ENCODE measurements around the gene FYCO1.

FYCO1 gene

GRCh38 chr3:45890405-45890804, 105.2 kb downstream of the FYCO1 start:
- H3K14ac ChIP-seq (ENCODE audit: low read length): no peak overlapping the region
- no peak overlapping the region for H3K4me3 ChIP-seq (ENCODE audit: low read length in 2 of 2)
- H2AFZ ChIP-seq (ENCODE audit: low read length): no peak overlapping the region
- H2BK120ac ChIP-seq (ENCODE audit: low read depth, low read length): no peak overlapping the region
- no peak overlapping the region for H4K8ac ChIP-seq (ENCODE audit: low read depth, low read length)
- DNase-seq (ENCODE audit: low spot score): no peak
- H3K18ac ChIP-seq (ENCODE audit: low read length): no peak overlapping the region
- H3K4me2 ChIP-seq (ENCODE audit: insufficient read depth, low read length, poor library complexity, severe bottlenecking): no peak overlapping the region
- no peaks in the 10 kb centered on the region for H3K27me3 ChIP-seq (ENCODE audit: control insufficient read depth in 3 of 3, insufficient read depth in 3 of 3, low read depth in 1 of 3, low read length in 3 of 3)
- H3K27ac ChIP-seq (replicated peaks; ENCODE audit: low read length): no peak overlapping the region
- no peaks in the 10 kb centered on the region for H3K4me1 ChIP-seq (ENCODE audit: control insufficient read depth in 2 of 2, insufficient read depth in 1 of 2, low read depth in 1 of 2, low read length in 2 of 2)
- no peak overlapping the region for H2BK5ac ChIP-seq (ENCODE audit: low read length)
- no peaks in the 10 kb centered on the region for H3K79me1 ChIP-seq (ENCODE audit: low read depth, low read length)
- H2BK12ac ChIP-seq (ENCODE audit: low read length): no peak overlapping the region
- no peaks in the 10 kb centered on the region for H3K9me3 ChIP-seq (replicated peaks in 1 of 2; ENCODE audit: control insufficient read depth in 2 of 2, insufficient read depth in 1 of 2, low read depth in 1 of 2, low read length in 2 of 2)
- H3K4ac ChIP-seq (ENCODE audit: low read length): no peak overlapping the region
- no peak overlapping the region for H2AK5ac ChIP-seq (ENCODE audit: low read depth, low read length)
- no peak overlapping the region for H4K91ac ChIP-seq (ENCODE audit: low read depth, low read length, poor library complexity)
- H3K23ac ChIP-seq (ENCODE audit: low read depth, low read length, poor library complexity): no peak overlapping the region
- no peak overlapping the region for H2BK15ac ChIP-seq (ENCODE audit: low read length)
- no peak overlapping the region for H3K9ac ChIP-seq (ENCODE audit: low read depth, low read length, poor library complexity)
- no peaks in the 10 kb centered on the region for H3K36me3 ChIP-seq (replicated peaks in 1 of 2; ENCODE audit: control insufficient read depth in 2 of 2, insufficient read depth in 2 of 2, low read length in 2 of 2)
- no CpG with 5 or more reads among the region's 3 CpGs for WGBS, 2 donors (ENCODE audit: extremely low coverage in 2 of 2, insufficient read length in 2 of 2, insufficient replicate concordance in 1 of 2)

GRCh38 chr3:45889337-45889736, 106.3 kb downstream of the FYCO1 start:
- Histone ChIP-seq H2BK12ac (ENCODE audit: low read length) (no peak overlapping the region), H2AK5ac (ENCODE audit: low read depth, low read length) (no peak overlapping the region), H4K91ac (ENCODE audit: low read depth, low read length, poor library complexity) (no peak overlapping the region), H3K9ac (ENCODE audit: low read depth, low read length, poor library complexity) (no peak overlapping the region), H3K36me3 (replicated peaks in 1 of 2; ENCODE audit: control insufficient read depth in 2 of 2, insufficient read depth in 2 of 2, low read length in 2 of 2) (no peaks in the 10 kb centered on the region), H3K27me3 (ENCODE audit: control insufficient read depth in 3 of 3, insufficient read depth in 3 of 3, low read depth in 1 of 3, low read length in 3 of 3) (peaks cover 0 to 8% (median 0%) of the 10 kb centered on the region in 3 experiments), H4K8ac (ENCODE audit: low read depth, low read length) (no peak overlapping the region), H3K4me3 (ENCODE audit: low read length in 2 of 2) (no peak overlapping the region), H3K4ac (ENCODE audit: low read length) (no peak overlapping the region), H3K27ac (replicated peaks; ENCODE audit: low read length) (no peak overlapping the region), H3K79me1 (ENCODE audit: low read depth, low read length) (no peaks in the 10 kb centered on the region), H2BK15ac (ENCODE audit: low read length) (no peak overlapping the region), H2AFZ (ENCODE audit: low read length) (no peak overlapping the region), H3K23ac (ENCODE audit: low read depth, low read length, poor library complexity) (no peak overlapping the region), H3K4me1 (ENCODE audit: control insufficient read depth in 2 of 2, insufficient read depth in 1 of 2, low read depth in 1 of 2, low read length in 2 of 2) (no peaks in the 10 kb centered on the region), H2BK120ac (ENCODE audit: low read depth, low read length) (no peak overlapping the region), H2BK5ac (ENCODE audit: low read length) (no peak overlapping the region), H3K14ac (ENCODE audit: low read length) (no peak overlapping the region), H3K18ac (ENCODE audit: low read length) (no peak overlapping the region), H3K9me3 (replicated peaks in 1 of 2; ENCODE audit: control insufficient read depth in 2 of 2, insufficient read depth in 1 of 2, low read depth in 1 of 2, low read length in 2 of 2) (no peaks in the 10 kb centered on the region), H3K4me2 (ENCODE audit: insufficient read depth, low read length, poor library complexity, severe bottlenecking) (no peak overlapping the region)
- WGBS, 2 donors (ENCODE audit: extremely low coverage in 2 of 2, insufficient read length in 2 of 2, insufficient replicate concordance in 1 of 2): no CpG with 5 or more reads among the region's 4 CpGs
- DNase-seq (ENCODE audit: low spot score): no peak

GRCh38 chr3:45887759-45888511, 107.7 kb downstream of the FYCO1 start:
- no peak overlapping the region for H2BK15ac ChIP-seq (ENCODE audit: low read length)
- H3K27me3 ChIP-seq (ENCODE audit: control insufficient read depth in 3 of 3, insufficient read depth in 3 of 3, low read depth in 1 of 3, low read length in 3 of 3): peaks cover 0 to 19% (median 0%) of the 10 kb centered on the region in 3 experiments

GRCh38 chr3:45887285-45887684, 108.3 kb downstream of the FYCO1 start:
- Histone ChIP-seq H3K9ac (ENCODE audit: low read depth, low read length, poor library complexity) (no peak overlapping the region), H4K91ac (ENCODE audit: low read depth, low read length, poor library complexity) (no peak overlapping the region), H3K4me1 (ENCODE audit: control insufficient read depth in 2 of 2, insufficient read depth in 1 of 2, low read depth in 1 of 2, low read length in 2 of 2) (no peaks in the 10 kb centered on the region), H2AK5ac (ENCODE audit: low read depth, low read length) (no peak overlapping the region), H3K4me3 (ENCODE audit: low read length in 2 of 2) (no peak overlapping the region), H3K23ac (ENCODE audit: low read depth, low read length, poor library complexity) (no peak overlapping the region), H3K27ac (replicated peaks; ENCODE audit: low read length) (no peak overlapping the region), H2BK120ac (ENCODE audit: low read depth, low read length) (no peak overlapping the region), H3K9me3 (replicated peaks in 1 of 2; ENCODE audit: control insufficient read depth in 2 of 2, insufficient read depth in 1 of 2, low read depth in 1 of 2, low read length in 2 of 2) (no peaks in the 10 kb centered on the region), H4K8ac (ENCODE audit: low read depth, low read length) (no peak overlapping the region), H3K14ac (ENCODE audit: low read length) (no peak overlapping the region), H2BK12ac (ENCODE audit: low read length) (no peak overlapping the region), H3K79me1 (ENCODE audit: low read depth, low read length) (no peaks in the 10 kb centered on the region), H2BK5ac (ENCODE audit: low read length) (no peak overlapping the region), H2AFZ (ENCODE audit: low read length) (no peak overlapping the region), H3K27me3 (ENCODE audit: control insufficient read depth in 3 of 3, insufficient read depth in 3 of 3, low read depth in 1 of 3, low read length in 3 of 3) (peaks cover 0 to 23% (median 0%) of the 10 kb centered on the region in 3 experiments), H3K18ac (ENCODE audit: low read length) (no peak overlapping the region), H3K4ac (ENCODE audit: low read length) (no peak overlapping the region), H3K36me3 (replicated peaks in 1 of 2; ENCODE audit: control insufficient read depth in 2 of 2, insufficient read depth in 2 of 2, low read length in 2 of 2) (no peaks in the 10 kb centered on the region), H2BK15ac (ENCODE audit: low read length) (no peak overlapping the region), H3K4me2 (ENCODE audit: insufficient read depth, low read length, poor library complexity, severe bottlenecking) (no peak overlapping the region)
- WGBS, 2 donors (ENCODE audit: extremely low coverage in 2 of 2, insufficient read length in 2 of 2, insufficient replicate concordance in 1 of 2): no CpG with 5 or more reads among the region's 4 CpGs
- no peak for DNase-seq (ENCODE audit: low spot score)

More at GRCh38 chr3:45887759-45888511, 107.7 kb downstream of the FYCO1 start:
- DNase-seq (ENCODE audit: low spot score): no peak
- Histone ChIP-seq H2AFZ (ENCODE audit: low read length) (no peak overlapping the region), H3K14ac (ENCODE audit: low read length) (no peak overlapping the region), H3K23ac (ENCODE audit: low read depth, low read length, poor library complexity) (no peak overlapping the region), H2AK5ac (ENCODE audit: low read depth, low read length) (no peak overlapping the region), H3K4me1 (ENCODE audit: control insufficient read depth in 2 of 2, insufficient read depth in 1 of 2, low read depth in 1 of 2, low read length in 2 of 2) (no peaks in the 10 kb centered on the region), H3K18ac (ENCODE audit: low read length) (no peak overlapping the region), H3K4me3 (ENCODE audit: low read length in 2 of 2) (no peak overlapping the region), H3K9ac (ENCODE audit: low read depth, low read length, poor library complexity) (no peak overlapping the region), H3K27ac (replicated peaks; ENCODE audit: low read length) (no peak overlapping the region), H3K79me1 (ENCODE audit: low read depth, low read length) (no peaks in the 10 kb centered on the region), H3K4ac (ENCODE audit: low read length) (no peak overlapping the region), H3K36me3 (replicated peaks in 1 of 2; ENCODE audit: control insufficient read depth in 2 of 2, insufficient read depth in 2 of 2, low read length in 2 of 2) (no peaks in the 10 kb centered on the region), H2BK5ac (ENCODE audit: low read length) (no peak overlapping the region), H4K91ac (ENCODE audit: low read depth, low read length, poor library complexity) (no peak overlapping the region), H2BK12ac (ENCODE audit: low read length) (no peak overlapping the region), H3K4me2 (ENCODE audit: insufficient read depth, low read length, poor library complexity, severe bottlenecking) (no peak overlapping the region), H2BK120ac (ENCODE audit: low read depth, low read length) (no peak overlapping the region), H4K8ac (ENCODE audit: low read depth, low read length) (no peak overlapping the region), H3K9me3 (replicated peaks in 1 of 2; ENCODE audit: control insufficient read depth in 2 of 2, insufficient read depth in 1 of 2, low read depth in 1 of 2, low read length in 2 of 2) (no peaks in the 10 kb centered on the region)
- no CpG with 5 or more reads among the region's 7 CpGs for WGBS, 2 donors (ENCODE audit: extremely low coverage in 2 of 2, insufficient read length in 2 of 2, insufficient replicate concordance in 1 of 2)

Measured in neuronal stem cell (in vitro differentiated cells).